ENCODE data around the gene SLC47A2. TPM values are rescaled to one million over a fixed set of nuclear protein-coding genes. Genes with fewer than 3 reads are reported as not detected.
A peak's percentile ranks its signal among the peaks of the same experiment; 100 is the strongest.

Gene SLC47A2
- total and polyA plus RNA-seq, 4 donors: 0.02 to 0.18 (median 0.06) TPM; not detected in 1

DNA sequence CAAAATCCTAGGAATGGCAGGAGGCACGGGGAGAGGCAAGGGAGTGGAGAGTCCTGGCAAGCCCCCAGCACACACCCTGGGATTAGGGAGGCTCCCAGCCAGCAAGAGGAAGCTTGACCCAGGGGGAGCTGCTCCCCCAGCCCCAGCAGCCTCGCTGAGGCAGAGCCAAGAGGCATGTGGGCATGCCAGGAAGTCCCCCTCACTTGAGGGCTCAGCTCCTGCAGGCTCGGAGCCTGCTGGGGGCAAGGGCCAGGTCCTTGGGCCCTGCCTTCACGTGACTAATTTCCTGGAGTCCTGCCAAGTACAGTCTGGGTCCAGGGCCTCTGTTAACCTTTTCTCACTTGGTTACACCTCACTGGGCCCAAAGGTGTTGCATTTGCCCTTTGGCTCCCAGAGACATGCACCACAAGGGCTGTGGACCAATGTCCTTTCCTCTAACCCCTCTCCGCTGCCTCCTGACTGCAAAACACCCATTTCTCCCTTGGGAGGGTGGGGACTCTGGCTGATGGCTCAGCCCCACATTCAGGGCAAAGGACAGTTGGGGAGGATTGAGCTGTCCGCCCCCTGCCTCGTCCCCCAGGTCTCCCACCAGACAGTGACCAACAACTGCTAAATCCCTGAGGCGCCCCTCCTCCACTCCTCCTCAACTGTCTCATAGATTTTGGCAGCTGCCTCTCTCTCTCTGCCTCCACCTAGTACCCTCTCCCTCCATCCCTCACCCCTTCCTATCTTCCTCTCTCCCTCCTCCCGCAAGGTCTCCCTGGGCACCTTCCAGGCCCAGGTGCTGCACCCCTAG lies 4.4 kb upstream of the SLC47A2 start:
- peak; percentile 11 to 28 (median 23) for DNase-seq
- Histone ChIP-seq H3K4me3 (no peak overlapping the region), H3K4me1 (ENCODE audit: control insufficient read depth in 5 of 5, insufficient read depth in 5 of 5, low read length in 5 of 5) (peaks cover 0 to 12% (median 7%) of the 10 kb centered on the region in 5 donors), H3K36me3 (ENCODE audit: control insufficient read depth in 4 of 4, insufficient read depth in 4 of 4, low read length in 4 of 4) (no peaks in the 10 kb centered on the region), H3K27ac (ENCODE audit: low read depth in 1 of 2, low read length in 1 of 2) (no peak overlapping the region), H3K9me3 (ENCODE audit: control insufficient read depth in 4 of 4, insufficient read depth in 3 of 4, low read length in 3 of 4) (no peaks in the 10 kb centered on the region), H3K9ac (ENCODE audit: insufficient read depth in 1 of 2, low read length in 2 of 2) (no peak overlapping the region), H3K27me3 (ENCODE audit: control insufficient read depth in 3 of 3, insufficient read depth in 3 of 3, low read length in 2 of 3) (no peaks in the 10 kb centered on the region)
- WGBS, 2 donors: 56 to 58% methylated on average over 9 of the region's 9 CpGs
- TF ChIP-seq, protein P1, sequence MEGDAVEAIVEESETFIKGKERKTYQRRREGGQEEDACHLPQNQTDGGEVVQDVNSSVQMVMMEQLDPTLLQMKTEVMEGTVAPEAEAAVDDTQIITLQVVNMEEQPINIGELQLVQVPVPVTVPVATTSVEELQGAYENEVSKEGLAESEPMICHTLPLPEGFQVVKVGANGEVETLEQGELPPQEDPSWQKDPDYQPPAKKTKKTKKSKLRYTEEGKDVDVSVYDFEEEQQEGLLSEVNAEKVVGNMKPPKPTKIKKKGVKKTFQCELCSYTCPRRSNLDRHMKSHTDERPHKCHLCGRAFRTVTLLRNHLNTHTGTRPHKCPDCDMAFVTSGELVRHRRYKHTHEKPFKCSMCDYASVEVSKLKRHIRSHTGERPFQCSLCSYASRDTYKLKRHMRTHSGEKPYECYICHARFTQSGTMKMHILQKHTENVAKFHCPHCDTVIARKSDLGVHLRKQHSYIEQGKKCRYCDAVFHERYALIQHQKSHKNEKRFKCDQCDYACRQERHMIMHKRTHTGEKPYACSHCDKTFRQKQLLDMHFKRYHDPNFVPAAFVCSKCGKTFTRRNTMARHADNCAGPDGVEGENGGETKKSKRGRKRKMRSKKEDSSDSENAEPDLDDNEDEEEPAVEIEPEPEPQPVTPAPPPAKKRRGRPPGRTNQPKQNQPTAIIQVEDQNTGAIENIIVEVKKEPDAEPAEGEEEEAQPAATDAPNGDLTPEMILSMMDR (IDR thresholded peaks at IDR 0.05; ENCODE audit: control extremely low read depth, extremely low read depth): no peak
- no peak for ATAC-seq (ENCODE audit: insufficient read depth, low FRiP score)

DNA sequence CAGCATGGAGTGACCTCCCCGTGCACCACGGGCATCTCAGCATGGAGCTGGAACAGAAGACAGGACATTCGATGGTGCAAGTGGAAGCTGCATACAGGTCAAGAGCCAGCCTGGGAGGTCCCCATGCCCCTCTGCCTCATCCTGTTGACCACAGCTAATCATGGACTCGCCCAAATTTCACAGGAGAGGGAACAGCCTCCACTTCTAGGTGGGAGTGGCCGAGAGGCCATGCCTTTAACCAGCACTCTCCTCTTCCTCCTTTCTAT lies 3.8 kb upstream of the SLC47A2 start:
- H3K9ac ChIP-seq (ENCODE audit: insufficient read depth in 1 of 2, low read length in 2 of 2): no peak overlapping the region
- no peaks in the 10 kb centered on the region for H3K36me3 ChIP-seq (ENCODE audit: control insufficient read depth in 4 of 4, insufficient read depth in 4 of 4, low read length in 4 of 4)
- H3K27me3 ChIP-seq (ENCODE audit: control insufficient read depth in 3 of 3, insufficient read depth in 3 of 3, low read length in 2 of 3): no peaks in the 10 kb centered on the region
- no peaks in the 10 kb centered on the region for H3K9me3 ChIP-seq (ENCODE audit: control insufficient read depth in 4 of 4, insufficient read depth in 3 of 4, low read length in 3 of 4)
- no peak for ATAC-seq (ENCODE audit: insufficient read depth, low FRiP score)
- DNase-seq: no peak
- no peak overlapping the region for H3K4me3 ChIP-seq
- peaks cover 0 to 12% (median 7%) of the 10 kb centered on the region in 5 donors for H3K4me1 ChIP-seq (ENCODE audit: control insufficient read depth in 5 of 5, insufficient read depth in 5 of 5, low read length in 5 of 5)
- no peak overlapping the region for H3K27ac ChIP-seq (ENCODE audit: low read depth in 1 of 2, low read length in 1 of 2)
- TF ChIP-seq, protein P1 (IDR thresholded peaks at IDR 0.05; ENCODE audit: control extremely low read depth, extremely low read depth): no peak
- WGBS, 2 donors: 76 to 89% methylated on average over 4 to 5 of the region's 5 CpGs

DNA sequence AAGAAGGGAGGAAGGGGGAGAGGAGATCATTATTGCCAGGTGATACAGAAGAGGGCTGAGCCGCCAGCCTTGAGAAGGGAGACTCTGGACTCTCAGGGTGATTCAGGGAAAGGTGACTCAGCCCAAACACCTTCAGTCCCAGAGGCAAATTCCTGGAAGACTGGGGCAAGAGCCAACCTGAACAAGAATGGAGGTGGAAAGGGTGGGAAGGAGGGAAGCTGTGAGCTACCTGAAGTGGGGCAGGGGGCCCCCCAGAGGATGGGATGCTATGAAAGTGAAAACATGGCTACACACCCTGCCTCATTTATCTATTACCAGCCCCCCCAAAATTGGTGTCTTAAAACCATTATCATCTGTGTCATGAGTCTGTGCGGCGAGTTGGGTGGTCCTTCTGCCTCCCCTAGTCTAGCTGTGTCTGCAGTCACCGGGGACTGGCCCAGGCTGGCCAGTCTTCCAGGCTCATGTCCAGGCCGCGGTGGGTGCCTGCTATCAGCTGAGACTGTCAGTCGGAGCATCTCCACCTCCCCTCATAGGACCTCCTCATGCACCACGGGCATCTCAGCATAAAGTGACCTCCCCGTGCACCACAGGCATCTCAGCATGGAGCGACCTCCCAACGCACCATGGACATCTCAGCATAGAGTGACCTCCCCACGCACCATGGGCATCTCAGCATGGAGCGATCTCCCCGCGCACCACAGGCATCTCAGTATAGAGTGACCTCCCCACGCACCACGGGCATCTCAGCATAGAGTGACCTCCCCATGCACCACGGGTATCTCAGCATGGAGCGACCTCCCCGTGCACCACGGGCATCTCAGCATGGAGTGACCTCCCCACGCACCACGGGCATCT lies 3.2 kb upstream of the SLC47A2 start:
- no peak overlapping the region for H3K4me3 ChIP-seq
- no peak overlapping the region for H3K9ac ChIP-seq (ENCODE audit: insufficient read depth in 1 of 2, low read length in 2 of 2)
- TF ChIP-seq, protein P1 (IDR thresholded peaks at IDR 0.05; ENCODE audit: control extremely low read depth, extremely low read depth): no peak
- H3K9me3 ChIP-seq (ENCODE audit: control insufficient read depth in 4 of 4, insufficient read depth in 3 of 4, low read length in 3 of 4): no peaks in the 10 kb centered on the region
- H3K4me1 ChIP-seq (ENCODE audit: control insufficient read depth in 5 of 5, insufficient read depth in 5 of 5, low read length in 5 of 5): peaks cover 0 to 12% (median 7%) of the 10 kb centered on the region in 5 donors
- no peaks in the 10 kb centered on the region for H3K27me3 ChIP-seq (ENCODE audit: control insufficient read depth in 3 of 3, insufficient read depth in 3 of 3, low read length in 2 of 3)
- H3K27ac ChIP-seq (ENCODE audit: low read depth in 1 of 2, low read length in 1 of 2): no peak overlapping the region
- 95 to 96% methylated on average over 23 of the region's 23 CpGs for WGBS, 2 donors
- ATAC-seq (ENCODE audit: insufficient read depth, low FRiP score) (no peak), DNase-seq (no peak)
- H3K36me3 ChIP-seq (ENCODE audit: control insufficient read depth in 4 of 4, insufficient read depth in 4 of 4, low read length in 4 of 4): no peaks in the 10 kb centered on the region
